ENCODE results near the gene RFX4. TPM values are rescaled to one million over a fixed set of nuclear protein-coding genes. Genes with fewer than 3 reads are reported as not detected.
"Not testable (repeated sequence)": the region's sequence is repeated elsewhere in the genome, so short reads cannot be mapped to it uniquely, and the experiment has no call there.

Gene RFX4
- total RNA-seq, 2 experiments from 2014 or later = not detected

GRCh38 chr12:106601496-106601895 is 18.7 kb downstream of the RFX4 start:
- no peak overlapping the region for H3K27ac ChIP-seq (ENCODE audit: low read depth, low read length, poor library complexity, severe bottlenecking)
- no TSS peak for BruUV-seq (replicated peaks)
- no peaks in the 10 kb centered on the region for H3K79me2 ChIP-seq (ENCODE audit: insufficient read depth, low read depth, low read length)
- no peaks in the 10 kb centered on the region for H4K20me1 ChIP-seq (ENCODE audit: insufficient read depth, low read length)
- H3K4me2 ChIP-seq (ENCODE audit: low read length) = no peak overlapping the region
- ChIA-PET CTCF (ENCODE audit: unreplicated experiment) (no interaction called here), POLR2A (interaction anchor here (1.2 kb wide), 1 partner anchor 11 kb away, joined by 3 read pairs; no protein-coding TSS in a partner anchor)
- no peaks in the 10 kb centered on the region for H3K9me2 ChIP-seq (ENCODE audit: insufficient read depth, low read length)
- H3K4me1 ChIP-seq (ENCODE audit: insufficient read depth, low read length, poor library complexity, severe bottlenecking) = no peaks in the 10 kb centered on the region
- no peaks in the 10 kb centered on the region for H3K9me3 ChIP-seq (ENCODE audit: low read length)
- H3K36me3 ChIP-seq (ENCODE audit: insufficient read depth, low read length) = no peaks in the 10 kb centered on the region
- intact Hi-C loops (cut with micrococcal nuclease; ENCODE audit: unreplicated experiment) = no loop called here
- H2AFZ ChIP-seq (ENCODE audit: low read length) = no peak overlapping the region
- H3K4me3 ChIP-seq (ENCODE audit: low read depth, low read length, poor library complexity, severe bottlenecking) = no peak overlapping the region
- TF ChIP-seq CTCF (conservative IDR thresholded peaks at IDR 0.05; ENCODE audit: low read length) (no peak), EZH2phosphoT487 (IDR thresholded peaks at IDR 0.05; ENCODE audit: borderline replicate concordance, low read depth, low read length) (no peak)
- no peak for DNase-seq (ENCODE audit: low spot score)

GRCh38 chr12:106602076-106602475 is 19.3 kb downstream of the RFX4 start:
- H3K36me3 ChIP-seq (ENCODE audit: insufficient read depth, low read length) = no peaks in the 10 kb centered on the region
- POLR2A ChIA-PET = interaction anchor here (0.6 to 1.2 kb wide), 2 partner anchors 12 to 20 kb away, joined by 3 to 4 read pairs; no protein-coding TSS in a partner anchor
- CTCF ChIA-PET (ENCODE audit: unreplicated experiment) = no interaction called here
- H3K9me3 ChIP-seq (ENCODE audit: low read length) = no peaks in the 10 kb centered on the region
- no peak overlapping the region for H3K4me2 ChIP-seq (ENCODE audit: low read length)
- no peaks in the 10 kb centered on the region for H3K4me1 ChIP-seq (ENCODE audit: insufficient read depth, low read length, poor library complexity, severe bottlenecking)
- H3K4me3 ChIP-seq (ENCODE audit: low read depth, low read length, poor library complexity, severe bottlenecking) = no peak overlapping the region
- no TSS peak for BruUV-seq (replicated peaks)
- no peak overlapping the region for H3K27ac ChIP-seq (ENCODE audit: low read depth, low read length, poor library complexity, severe bottlenecking)
- no peak for DNase-seq (ENCODE audit: low spot score)
- H3K79me2 ChIP-seq (ENCODE audit: insufficient read depth, low read depth, low read length) = no peaks in the 10 kb centered on the region
- H4K20me1 ChIP-seq (ENCODE audit: insufficient read depth, low read length) = no peaks in the 10 kb centered on the region
- TF ChIP-seq CTCF (conservative IDR thresholded peaks at IDR 0.05; ENCODE audit: low read length) = no peak
- TF ChIP-seq EZH2phosphoT487 (IDR thresholded peaks at IDR 0.05; ENCODE audit: borderline replicate concordance, low read depth, low read length) = no peak
- H3K9me2 ChIP-seq (ENCODE audit: insufficient read depth, low read length) = no peaks in the 10 kb centered on the region
- intact Hi-C loops (cut with micrococcal nuclease; ENCODE audit: unreplicated experiment) = no loop called here
- no peak overlapping the region for H2AFZ ChIP-seq (ENCODE audit: low read length)

- Histone ChIP-seq H3K4me1 (ENCODE audit: insufficient read depth, low read length, poor library complexity, severe bottlenecking) (no peaks in the 10 kb centered on the region), H3K4me2 (ENCODE audit: low read length) (no peak overlapping the region), H3K36me3 (ENCODE audit: insufficient read depth, low read length) (no peaks in the 10 kb centered on the region), H3K4me3 (ENCODE audit: low read depth, low read length, poor library complexity, severe bottlenecking) (no peak overlapping the region), H3K27ac (ENCODE audit: low read depth, low read length, poor library complexity, severe bottlenecking) (no peak overlapping the region), H3K79me2 (ENCODE audit: insufficient read depth, low read depth, low read length) (no peaks in the 10 kb centered on the region), H3K9me3 (ENCODE audit: low read length) (no peaks in the 10 kb centered on the region), H3K9me2 (ENCODE audit: insufficient read depth, low read length) (no peaks in the 10 kb centered on the region), H4K20me1 (ENCODE audit: insufficient read depth, low read length) (no peaks in the 10 kb centered on the region), H2AFZ (ENCODE audit: low read length) (no peak overlapping the region)
- CTCF ChIA-PET (ENCODE audit: unreplicated experiment) = no interaction called here
- no TSS peak for BruUV-seq (replicated peaks)
- intact Hi-C loops (cut with micrococcal nuclease; ENCODE audit: unreplicated experiment) = no loop called here
- no peak for TF ChIP-seq CTCF (conservative IDR thresholded peaks at IDR 0.05; ENCODE audit: low read length)
- TF ChIP-seq EZH2phosphoT487 (IDR thresholded peaks at IDR 0.05; ENCODE audit: borderline replicate concordance, low read depth, low read length) = no peak
- POLR2A ChIA-PET = no interaction called here
- DNase-seq (ENCODE audit: low spot score) = no peak
Measured at GRCh38 chr12:106605254-106605653, 22.4 kb downstream of the RFX4 start.

GRCh38 chr12:106620588-106620987 is 37.8 kb downstream of the RFX4 start:
- H3K4me3 ChIP-seq (ENCODE audit: low read depth, low read length, poor library complexity, severe bottlenecking); H3K36me3 ChIP-seq (ENCODE audit: insufficient read depth, low read length); H3K4me2 ChIP-seq (ENCODE audit: low read length); H3K4me1 ChIP-seq (ENCODE audit: insufficient read depth, low read length, poor library complexity, severe bottlenecking); H2AFZ ChIP-seq (ENCODE audit: low read length); H3K9me2 ChIP-seq (ENCODE audit: insufficient read depth, low read length); H4K20me1 ChIP-seq (ENCODE audit: insufficient read depth, low read length); BruUV-seq (replicated peaks); CTCF ChIA-PET (ENCODE audit: unreplicated experiment); intact Hi-C loops (cut with micrococcal nuclease; ENCODE audit: unreplicated experiment); H3K27ac ChIP-seq (ENCODE audit: low read depth, low read length, poor library complexity, severe bottlenecking); H3K79me2 ChIP-seq (ENCODE audit: insufficient read depth, low read depth, low read length); DNase-seq (ENCODE audit: low spot score): not testable (repeated sequence)
- H3K9me3 ChIP-seq (ENCODE audit: low read length) = 0 out of 2 replicates have a peak, but pooled peaks cover 13% of the 10 kb centered on the region
- POLR2A ChIA-PET = interaction anchor here (0.8 kb wide), 1 partner anchor 28 kb away, joined by 4 read pairs; no protein-coding TSS in a partner anchor
